Jurkat, Clone E6-1 (cell line): ENCODE results near the gene CIZ1. TPM values are rescaled to one million over a fixed set of nuclear protein-coding genes. Genes with fewer than 3 reads are reported as not detected.
"Not testable (repeated sequence)": the region's sequence is repeated elsewhere in the genome, so short reads cannot be mapped to it uniquely, and the experiment has no call there.

Experiments
- DNase-seq: peaks from one replicate; pipeline ENCODE4 v3.0.0-alpha.2; 2011; ENCODE audit warnings: low read depth, low spot score
- H3K4me3 ChIP-seq: 2 replicates; pipeline ENCODE4 v1.5.1; 2011; ENCODE audit warnings: mild to moderate bottlenecking, low read length, control low read depth, moderate library complexity
- polyA plus RNA-seq: library from polyadenylated mRNA; unstranded; fragments of >200 nt; gene quantifications from one replicate; pipeline ENCODE4 v1.2.1, GENCODE V29; 2012; ENCODE audit warnings: missing spikeins; ENCODE audit not compliant: insufficient read length, insufficient read depth

The CIZ1 gene, protein sequence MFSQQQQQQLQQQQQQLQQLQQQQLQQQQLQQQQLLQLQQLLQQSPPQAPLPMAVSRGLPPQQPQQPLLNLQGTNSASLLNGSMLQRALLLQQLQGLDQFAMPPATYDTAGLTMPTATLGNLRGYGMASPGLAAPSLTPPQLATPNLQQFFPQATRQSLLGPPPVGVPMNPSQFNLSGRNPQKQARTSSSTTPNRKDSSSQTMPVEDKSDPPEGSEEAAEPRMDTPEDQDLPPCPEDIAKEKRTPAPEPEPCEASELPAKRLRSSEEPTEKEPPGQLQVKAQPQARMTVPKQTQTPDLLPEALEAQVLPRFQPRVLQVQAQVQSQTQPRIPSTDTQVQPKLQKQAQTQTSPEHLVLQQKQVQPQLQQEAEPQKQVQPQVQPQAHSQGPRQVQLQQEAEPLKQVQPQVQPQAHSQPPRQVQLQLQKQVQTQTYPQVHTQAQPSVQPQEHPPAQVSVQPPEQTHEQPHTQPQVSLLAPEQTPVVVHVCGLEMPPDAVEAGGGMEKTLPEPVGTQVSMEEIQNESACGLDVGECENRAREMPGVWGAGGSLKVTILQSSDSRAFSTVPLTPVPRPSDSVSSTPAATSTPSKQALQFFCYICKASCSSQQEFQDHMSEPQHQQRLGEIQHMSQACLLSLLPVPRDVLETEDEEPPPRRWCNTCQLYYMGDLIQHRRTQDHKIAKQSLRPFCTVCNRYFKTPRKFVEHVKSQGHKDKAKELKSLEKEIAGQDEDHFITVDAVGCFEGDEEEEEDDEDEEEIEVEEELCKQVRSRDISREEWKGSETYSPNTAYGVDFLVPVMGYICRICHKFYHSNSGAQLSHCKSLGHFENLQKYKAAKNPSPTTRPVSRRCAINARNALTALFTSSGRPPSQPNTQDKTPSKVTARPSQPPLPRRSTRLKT
- 86.5 TPM for polyA plus RNA-seq

DNA sequence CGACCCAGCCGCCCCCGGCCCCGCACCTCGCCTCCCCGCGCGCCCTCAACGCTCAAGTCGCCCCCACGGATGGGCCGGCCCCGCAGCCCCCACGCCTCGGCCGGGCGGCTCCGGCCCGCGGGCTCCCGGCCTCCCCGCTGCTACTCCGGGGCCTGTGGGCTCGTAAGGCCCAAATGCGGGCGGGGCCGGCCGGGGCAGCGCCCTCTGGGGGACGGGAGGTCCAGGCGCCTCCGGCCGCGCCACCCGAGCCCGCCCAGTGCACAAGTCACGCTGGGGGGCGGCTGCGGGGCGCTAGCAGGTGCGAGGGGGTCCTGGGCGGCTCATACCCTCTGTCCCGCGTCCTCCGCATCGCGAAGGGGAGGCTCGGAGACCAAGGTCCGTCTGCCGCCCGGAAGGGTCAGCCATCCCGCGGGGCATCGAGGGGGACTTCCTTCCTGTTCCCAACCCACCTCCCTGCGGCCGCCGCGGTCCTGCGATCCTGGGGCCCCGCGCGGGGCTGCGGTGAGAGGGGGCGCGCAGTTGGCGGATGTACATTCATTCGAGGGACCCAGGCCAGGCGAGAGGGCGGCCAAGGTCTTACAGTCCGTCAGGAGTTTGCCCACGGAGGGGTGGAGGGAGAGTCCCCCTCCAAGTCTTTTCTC, at the start of gene CIZ1:
CIZ1 (minus strand) TSS at position 167 of the 641 bp plus-strand sequence. CDS start 715 bp downstream, outside the sequence.
- DNase-seq: peak; percentile 52
- peak within 1 kb of the TSS; percentile 72 for H3K4me3 ChIP-seq

DNA sequence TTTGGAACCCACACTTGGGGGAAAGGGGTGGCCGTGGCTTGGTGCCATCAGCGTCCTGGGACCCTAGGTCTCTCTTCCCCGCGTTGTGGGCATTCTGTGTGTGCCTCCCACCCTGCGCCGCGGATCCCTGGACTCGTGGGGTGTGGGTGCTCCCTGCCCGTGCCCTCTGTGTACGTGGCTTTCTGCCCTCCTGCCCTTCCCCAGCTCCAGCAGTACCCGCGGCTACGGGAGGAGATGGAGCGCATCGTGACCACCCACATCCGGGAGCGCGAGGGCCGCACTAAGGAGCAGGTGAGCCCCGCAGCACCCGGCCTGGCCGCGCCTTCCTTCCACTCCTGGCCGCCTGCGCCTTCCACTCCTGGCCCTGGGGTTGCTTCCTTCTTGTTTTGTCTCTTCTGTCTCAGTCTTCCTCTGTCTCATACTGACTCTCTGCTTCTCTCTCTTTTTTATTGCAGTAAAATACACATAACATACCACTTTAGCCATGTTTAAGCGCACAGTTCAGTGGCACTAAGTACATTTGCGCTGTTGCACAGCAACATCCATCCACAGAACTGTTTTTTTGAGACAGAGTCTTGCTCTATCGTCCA, 42.5 kb upstream of the CIZ1 start:
- H3K4me3 ChIP-seq: no peak overlapping the region

DNA sequence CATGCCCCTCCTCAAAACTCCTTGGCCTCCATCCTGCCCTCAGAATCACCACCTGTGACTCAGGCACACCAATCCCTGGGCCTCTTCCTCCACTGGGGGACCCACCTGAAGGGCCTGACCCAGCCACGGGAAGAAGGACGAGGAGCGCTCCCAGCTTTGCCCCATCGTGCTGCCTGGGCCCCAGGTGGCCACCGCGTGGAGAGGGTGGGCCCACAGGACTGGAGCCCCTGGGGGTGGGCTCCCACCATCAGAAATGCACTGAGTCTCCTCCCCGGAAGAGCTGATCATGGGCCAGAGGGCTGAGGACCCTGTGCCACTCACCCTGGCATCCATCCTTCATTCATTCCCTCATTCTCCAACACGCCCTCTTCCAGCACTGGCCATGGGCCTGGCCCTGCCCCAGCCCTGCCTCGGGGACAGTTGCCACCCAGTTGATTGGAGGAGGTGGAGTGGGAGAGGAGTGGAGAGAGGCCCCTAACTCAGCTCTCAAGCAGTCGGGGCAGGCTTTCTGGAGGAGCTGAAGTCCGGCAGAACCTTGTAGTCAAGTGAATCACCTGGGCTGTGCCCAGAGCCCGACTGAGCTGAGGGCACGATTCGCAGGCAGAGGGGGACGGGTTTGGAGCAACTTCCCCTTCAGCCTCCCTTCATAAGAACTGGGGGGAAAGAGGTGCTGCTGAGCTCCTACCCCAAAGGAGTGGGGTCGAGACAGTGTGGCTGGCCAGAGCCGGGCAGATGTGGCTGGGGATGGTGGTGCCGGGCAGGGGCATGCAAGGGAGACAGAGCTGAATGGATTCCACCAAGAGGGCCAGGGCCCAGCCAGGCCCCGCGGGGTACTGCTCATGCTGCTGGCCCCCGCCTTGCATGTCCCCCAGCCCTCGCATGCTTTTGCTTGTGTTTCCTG, 41.4 kb upstream of the CIZ1 start:
- no peak overlapping the region for H3K4me3 ChIP-seq
- no peak for DNase-seq

More for the DNA sequence above, 42.5 kb upstream of the CIZ1 start:
- DNase-seq: no peak

DNA sequence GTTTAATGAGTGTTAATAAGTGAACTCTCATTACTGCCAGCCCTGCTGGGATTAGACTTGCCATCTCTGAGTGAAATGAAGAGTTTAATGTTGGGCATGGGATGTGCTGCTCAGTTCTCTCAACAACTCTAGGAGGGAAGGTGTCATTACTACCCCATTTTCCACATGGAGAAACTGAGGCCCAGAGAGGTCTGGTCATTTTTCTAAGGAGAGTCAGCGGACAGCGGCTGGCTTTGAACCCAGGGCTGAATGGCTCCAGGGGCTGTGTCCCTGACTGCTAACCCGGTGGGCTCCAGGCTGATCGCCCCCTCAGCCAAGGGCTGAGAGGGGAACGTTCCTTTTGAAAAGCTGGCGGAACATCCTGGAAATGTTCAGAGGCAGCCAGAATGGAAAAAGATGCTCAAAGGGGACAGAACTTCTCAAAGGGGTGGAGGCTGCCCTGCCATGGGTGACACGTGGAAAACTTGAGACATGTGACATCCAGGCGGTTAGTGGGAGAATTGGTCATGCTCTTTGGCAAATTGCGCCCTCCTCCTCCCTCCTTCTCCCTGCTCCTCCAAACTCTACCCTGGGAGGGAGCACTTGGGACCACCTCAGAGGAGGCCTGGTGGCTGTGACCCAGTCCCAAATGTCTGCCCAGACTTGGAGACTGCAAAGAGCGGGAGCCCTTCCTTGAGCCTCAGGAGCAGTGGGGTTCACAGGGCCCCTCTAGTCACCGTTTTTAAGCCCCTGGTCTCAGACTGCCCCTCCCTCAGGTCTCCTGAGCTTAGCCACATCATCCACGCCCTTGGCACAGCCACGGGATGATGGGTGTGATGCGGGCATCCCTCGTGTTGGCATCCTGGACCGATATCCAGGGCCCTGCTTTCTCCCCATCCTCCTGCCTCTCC, 40.5 kb upstream of the CIZ1 start:
- no peak for DNase-seq
- H3K4me3 ChIP-seq: no peak overlapping the region

DNA sequence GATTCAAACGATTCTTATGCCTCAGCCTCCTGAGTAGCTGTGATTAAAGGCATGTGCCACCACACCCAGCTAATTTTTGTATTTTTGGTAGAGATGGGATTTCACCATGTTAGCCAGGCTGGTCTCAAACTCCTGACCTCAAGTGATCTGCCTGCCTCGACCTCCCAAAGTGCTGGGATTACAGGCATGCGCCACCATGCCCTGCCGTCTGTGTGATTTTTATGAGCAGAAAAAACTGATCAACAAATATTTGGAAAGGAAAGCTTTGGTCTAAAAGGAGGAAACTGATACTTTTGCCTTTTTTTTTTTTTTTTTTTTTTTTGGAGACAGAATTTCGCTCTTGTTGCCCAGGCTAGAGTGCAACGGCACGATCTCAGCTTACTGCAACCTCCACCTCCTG, 39.5 kb upstream of the CIZ1 start:
- not testable (repeated sequence) for DNase-seq, H3K4me3 ChIP-seq

DNA sequence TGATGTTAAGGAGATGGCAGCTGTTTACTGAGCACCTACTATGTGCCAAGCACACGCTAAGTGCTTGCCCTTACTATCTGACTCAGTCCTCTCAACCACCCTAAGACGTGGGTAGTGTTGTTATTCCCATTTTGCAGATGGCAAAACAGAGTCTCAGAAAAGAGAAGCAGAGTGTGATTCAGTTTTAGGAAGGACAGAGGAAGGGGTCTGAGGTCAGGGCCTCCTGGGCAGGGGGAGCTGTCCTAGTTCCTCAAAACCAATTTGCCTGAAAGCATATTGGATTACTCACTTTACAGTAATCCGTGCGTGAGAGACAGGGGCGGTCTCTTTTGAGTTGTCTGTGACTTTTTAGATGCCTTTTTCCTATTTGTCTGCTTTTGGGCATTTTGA, 35.0 kb upstream of the CIZ1 start:
- H3K4me3 ChIP-seq: no peak overlapping the region
- DNase-seq: no peak

DNA sequence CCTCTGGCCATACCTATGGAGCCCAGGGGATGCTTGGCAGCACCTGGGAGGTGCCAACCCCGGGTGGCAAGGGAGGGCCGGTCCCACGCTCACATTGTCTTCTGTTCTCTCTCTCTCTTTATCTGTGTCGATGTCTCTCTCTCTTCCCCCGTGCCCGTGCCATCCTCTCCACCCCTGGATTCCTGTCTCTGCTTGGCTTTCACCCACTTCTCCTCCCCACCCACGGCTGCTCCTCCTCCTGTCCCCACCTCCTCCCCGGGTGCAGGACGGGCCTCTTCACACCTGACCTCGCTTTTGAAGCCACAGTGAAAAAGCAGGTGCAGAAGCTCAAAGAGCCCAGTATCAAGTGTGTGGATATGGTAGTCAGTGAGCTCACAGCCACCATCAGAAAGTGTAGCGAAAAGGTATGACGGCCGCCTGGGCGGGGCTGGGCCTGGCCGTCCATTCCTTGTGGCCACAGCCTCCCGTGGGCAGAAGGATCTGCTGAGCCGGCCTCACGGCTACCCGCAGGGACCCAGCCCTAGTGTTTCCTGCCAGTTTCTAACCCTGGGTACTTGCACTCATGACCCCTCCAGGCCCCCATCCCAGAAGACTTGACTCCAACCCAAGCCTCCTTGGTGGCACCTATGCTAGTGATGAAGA, 34.5 kb upstream of the CIZ1 start:
- no peak for DNase-seq
- H3K4me3 ChIP-seq: no peak overlapping the region

DNA sequence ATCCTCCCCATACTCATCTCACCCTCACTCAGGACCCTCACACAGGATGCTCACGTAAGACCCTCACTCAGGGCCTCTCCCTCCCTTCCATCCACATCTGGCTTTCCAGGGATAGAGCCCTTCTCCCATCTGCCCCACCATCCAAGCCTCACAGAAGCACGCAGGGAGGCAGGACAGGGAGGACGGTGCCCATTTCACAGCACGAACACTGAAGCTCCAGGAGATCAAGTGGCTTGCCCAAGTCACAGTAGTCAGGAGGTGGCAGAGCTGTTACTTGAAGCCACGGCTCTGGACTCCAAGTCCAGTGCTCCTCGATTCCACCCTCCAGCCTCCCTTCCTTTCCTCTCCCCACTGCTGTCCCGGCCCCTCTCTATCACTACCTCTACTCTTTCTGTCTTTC, 33.5 kb upstream of the CIZ1 start:
- no peak overlapping the region for H3K4me3 ChIP-seq
- DNase-seq: no peak

DNA sequence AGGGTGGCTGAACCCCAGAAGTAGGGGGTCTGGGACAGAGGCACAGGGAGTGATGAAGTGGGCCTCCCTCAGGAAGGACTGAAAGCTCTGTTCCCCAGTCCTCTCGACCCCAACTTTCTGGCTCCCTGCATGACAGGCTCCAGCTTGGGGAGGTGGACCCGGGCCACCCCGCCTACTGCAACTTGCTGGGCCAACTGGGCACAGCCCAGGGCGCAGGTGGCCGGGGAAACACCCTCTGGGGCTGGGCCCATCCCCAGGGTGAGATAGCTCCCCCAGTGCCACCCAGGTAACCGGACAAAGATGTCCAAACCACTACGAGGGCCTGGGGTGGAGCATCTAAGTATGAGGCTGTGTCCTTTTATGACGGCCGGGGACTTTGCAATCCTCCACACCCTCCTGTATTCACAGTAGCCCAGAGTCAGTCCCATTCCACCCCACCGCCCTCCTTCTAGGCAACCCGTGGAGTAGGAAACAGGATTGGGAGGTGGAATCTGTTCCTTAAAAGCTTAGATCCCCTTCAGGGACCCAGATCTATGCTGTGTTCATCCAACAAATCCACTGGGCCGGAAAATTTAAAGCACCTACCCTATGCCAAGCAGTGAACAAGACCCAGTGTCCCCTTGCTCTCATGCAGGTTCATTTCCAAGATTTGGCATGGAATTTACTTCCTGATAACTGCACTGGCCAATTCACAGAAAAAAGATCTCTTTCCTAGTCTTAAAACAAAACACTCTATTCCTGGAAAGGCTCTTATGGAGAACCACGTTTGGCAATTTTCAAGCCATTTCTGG, 31.7 kb upstream of the CIZ1 start:
- no peak for DNase-seq
- no peak overlapping the region for H3K4me3 ChIP-seq

DNA sequence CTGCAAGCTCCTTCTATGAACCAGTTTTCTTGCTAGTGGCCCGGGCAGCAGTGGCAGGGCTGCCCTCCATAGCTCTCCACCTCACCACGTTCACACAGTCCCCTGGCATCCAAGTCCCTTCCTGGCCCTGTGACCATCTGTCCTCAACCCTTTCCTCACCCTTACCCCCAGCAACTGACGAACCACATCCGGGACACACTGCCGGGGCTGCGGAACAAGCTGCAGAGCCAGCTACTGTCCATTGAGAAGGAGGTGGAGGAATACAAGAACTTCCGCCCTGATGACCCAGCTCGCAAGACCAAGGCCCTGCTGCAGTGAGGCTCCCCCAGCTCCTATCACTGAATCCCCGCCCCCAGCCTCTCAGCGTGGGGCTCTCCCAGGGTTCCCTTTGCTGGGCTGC, 30.7 kb upstream of the CIZ1 start:
- no peak for DNase-seq
- no peak overlapping the region for H3K4me3 ChIP-seq

DNA sequence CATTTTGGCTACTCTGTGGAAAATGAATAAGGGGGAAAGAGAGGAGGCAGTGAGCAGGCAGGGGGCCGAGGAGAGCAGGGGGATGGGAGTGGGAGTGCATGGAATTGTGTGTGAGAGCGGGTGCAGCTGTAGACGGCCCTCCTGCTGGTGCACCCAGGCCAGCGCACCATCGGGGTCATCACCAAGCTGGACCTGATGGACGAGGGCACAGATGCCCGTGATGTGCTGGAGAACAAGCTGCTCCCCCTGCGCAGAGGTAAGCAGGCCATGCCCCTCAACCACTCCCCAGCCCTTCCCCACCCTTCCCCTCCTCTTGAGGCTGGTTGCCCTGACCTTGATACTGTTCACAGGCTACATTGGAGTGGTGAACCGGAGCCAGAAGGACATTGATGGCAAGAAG, 28.5 kb upstream of the CIZ1 start:
- no peak overlapping the region for H3K4me3 ChIP-seq

DNA sequence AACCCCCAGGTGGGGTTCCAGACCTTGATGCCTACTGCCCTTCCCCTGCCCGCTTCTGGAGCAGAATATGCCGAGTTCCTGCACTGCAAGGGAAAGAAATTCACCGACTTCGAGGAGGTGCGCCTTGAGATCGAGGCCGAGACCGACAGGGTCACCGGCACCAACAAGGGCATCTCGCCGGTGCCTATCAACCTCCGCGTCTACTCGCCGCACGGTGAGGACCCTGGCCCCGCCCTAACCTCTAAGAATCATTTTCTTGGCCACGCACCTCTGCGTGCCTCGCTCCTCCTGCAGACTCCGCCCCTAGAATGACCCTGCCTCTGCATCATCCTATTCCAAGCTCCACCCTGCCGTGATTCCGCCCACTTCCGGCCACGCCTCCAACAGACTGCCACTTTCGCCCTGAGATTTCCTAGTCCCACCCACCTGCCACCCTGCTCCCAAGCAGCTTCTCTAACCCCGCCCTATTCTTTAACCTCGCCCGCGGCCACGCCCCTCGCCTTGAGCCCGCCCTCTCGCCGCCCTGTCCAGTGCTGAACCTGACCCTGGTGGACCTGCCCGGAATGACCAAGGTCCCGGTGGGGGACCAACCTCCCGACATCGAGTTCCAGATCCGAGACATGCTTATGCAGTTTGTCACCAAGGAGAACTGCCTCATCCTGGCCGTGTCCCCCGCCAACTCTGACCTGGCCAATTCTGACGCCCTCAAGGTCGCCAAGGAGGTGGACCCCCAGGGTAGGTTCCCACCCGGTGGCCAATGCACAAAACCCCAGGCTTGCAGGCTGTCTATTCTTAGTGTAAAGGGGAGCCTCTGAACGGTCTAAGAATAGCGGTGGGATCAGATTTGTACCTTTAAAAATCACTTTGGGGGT, 27.4 kb upstream of the CIZ1 start:
- H3K4me3 ChIP-seq: peak overlapping the region; percentile 53
- peak; percentile 94 for DNase-seq

More for the DNA sequence above, 28.5 kb upstream of the CIZ1 start:
- no peak for DNase-seq

DNA sequence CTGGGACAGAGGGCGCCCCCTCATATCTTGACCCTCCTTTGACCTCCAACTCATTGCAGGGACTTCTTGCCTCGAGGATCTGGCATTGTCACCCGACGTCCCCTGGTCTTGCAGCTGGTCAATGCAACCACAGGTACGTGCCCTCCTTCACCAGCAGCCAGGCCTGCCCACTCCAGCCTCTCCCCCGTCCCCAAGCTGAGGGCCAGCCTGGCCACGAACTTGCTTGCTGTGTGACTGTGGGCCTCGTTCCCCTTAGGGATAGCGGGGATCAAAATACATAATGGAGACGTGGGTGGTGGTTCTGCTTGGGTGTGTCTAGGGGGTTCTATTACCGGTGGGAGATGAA, 26.8 kb upstream of the CIZ1 start:
- peak overlapping the region; percentile 53 for H3K4me3 ChIP-seq
- no peak for DNase-seq

DNA sequence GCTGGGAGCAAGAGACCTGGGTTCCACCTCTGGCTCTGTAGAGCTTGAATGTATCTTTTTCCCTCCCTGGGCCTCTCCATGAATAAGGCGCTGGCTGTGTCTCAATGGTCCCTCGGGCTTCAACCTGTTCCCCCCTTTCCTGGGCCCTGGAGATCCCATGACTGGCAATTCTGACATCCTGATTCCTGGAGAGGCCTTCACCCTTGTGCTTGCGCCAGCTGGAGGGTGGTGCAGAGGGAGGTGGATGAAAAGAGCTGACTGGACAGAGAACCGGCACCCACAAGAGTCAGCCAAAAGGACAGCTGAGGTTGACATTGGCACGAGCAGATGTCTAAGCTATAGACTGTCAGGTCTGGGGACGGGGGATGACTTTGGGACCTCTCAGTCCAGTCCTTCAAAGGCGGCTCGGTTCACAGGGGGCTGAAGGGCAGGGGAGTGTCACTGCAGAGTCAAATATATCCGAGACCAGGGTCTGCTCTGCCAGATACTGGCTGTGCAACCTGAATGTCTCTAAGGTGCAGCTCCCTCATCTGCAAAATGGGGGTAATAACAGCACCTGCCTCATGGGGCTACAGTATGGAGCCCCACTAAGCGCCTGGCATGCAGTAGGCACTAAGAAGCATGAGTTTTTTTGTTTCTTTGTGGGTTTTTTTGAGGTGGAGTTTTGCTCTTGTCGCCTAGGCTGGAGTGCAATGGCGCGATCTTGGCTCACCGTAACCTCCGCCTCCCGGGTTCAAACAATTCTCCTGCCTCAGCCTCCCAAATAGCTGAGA, 25.6 kb upstream of the CIZ1 start:
- H3K4me3 ChIP-seq: no peak overlapping the region
- no peak for DNase-seq
